ENCODE results near the gene S100B. TPM values are rescaled to one million over a fixed set of nuclear protein-coding genes. Genes with fewer than 3 reads are reported as not detected.

Gene S100B
- total and polyA plus RNA-seq, 2 donors (not counting 1 experiment from before 2014, with no cell fraction given): 0.24 TPM; not detected in 1

DNA sequence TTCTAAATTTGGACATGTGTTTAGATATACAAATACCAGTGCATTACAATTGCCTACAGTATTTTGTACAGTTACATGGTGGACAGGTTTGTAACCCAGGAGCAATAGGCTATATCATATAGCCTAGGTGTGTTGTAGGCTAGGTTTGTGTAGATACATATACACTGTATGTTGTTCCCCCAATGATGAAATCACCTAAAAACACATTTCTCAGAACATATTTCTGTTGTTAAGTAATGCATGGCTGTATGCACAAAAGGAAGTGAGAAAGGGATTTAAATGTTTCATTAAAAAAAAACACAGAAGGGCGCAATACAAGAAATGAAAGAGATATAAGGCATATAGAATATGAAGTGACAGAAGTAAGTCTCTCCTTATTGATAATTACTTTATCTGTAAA lies 32.0 kb downstream of the S100B start:
- Histone ChIP-seq H3K36me3 (replicated peaks in 1 of 2; ENCODE audit: control extremely low read depth in 1 of 2, control insufficient read depth in 1 of 2, extremely low read depth in 1 of 2, insufficient read depth in 2 of 2, low read length in 1 of 2) (peaks cover 5 to 8% of the 10 kb centered on the region in 2 experiments), H3K9ac (ENCODE audit: low read length) (no peak overlapping the region), H3K79me2 (ENCODE audit: control insufficient read depth, insufficient read depth, low read length) (no peaks in the 10 kb centered on the region), H3K27ac (ENCODE audit: low read length in 2 of 2) (no peak overlapping the region), H3K4me2 (replicated peaks; ENCODE audit: low read depth, low read length, poor library complexity, severe bottlenecking) (peak overlapping the region; percentile 10), H3K9me3 (ENCODE audit: control extremely low read depth in 1 of 3, control insufficient read depth in 2 of 3, insufficient read depth in 1 of 3, low read length in 2 of 3) (peaks cover 2 to 7% (median 4%) of the 10 kb centered on the region in 3 donors), H2AFZ (ENCODE audit: insufficient read depth, low read depth, low read length, poor library complexity, severe bottlenecking) (no peak overlapping the region), H3K4me1 (ENCODE audit: control insufficient read depth in 2 of 2, insufficient read depth in 2 of 2, low read length in 2 of 2) (peaks cover 0 to 4% of the 10 kb centered on the region in 2 donors), H4K20me1 (ENCODE audit: control insufficient read depth, insufficient read depth, low read length, poor library complexity, severe bottlenecking) (no peaks in the 10 kb centered on the region), H3K4me3 (ENCODE audit: control extremely low read depth in 1 of 5, extremely low read depth in 1 of 5, insufficient read depth in 1 of 5, low read depth in 2 of 5, low read length in 4 of 5) (peak overlapping the region in 1 of 5 experiments; percentile 10), H3K27me3 (replicated peaks in 1 of 4; ENCODE audit: control extremely low read depth in 1 of 4, control insufficient read depth in 3 of 4, insufficient read depth in 4 of 4, low read length in 3 of 4) (no peaks in the 10 kb centered on the region)
- intact Hi-C loops (cut with micrococcal nuclease): no loop called here
- Mint-ChIP-seq H3K27ac (no peak overlapping the region), H3K27me3 (no peaks in the 10 kb centered on the region), H3K4me3 (no peak overlapping the region), H3K9me3 (ENCODE audit: insufficient read depth) (peaks cover 16% of the 10 kb centered on the region), H3K4me1 (peaks cover 13% of the 10 kb centered on the region)
- CTCF ChIA-PET: no interaction called here
- no peak for DNase-seq
- no peak for TF ChIP-seq EZH2 (IDR thresholded peaks at IDR 0.05; ENCODE audit: borderline replicate concordance, insufficient read depth, low read depth, low read length, poor library complexity, severe bottlenecking)
- TF ChIP-seq, protein P1, sequence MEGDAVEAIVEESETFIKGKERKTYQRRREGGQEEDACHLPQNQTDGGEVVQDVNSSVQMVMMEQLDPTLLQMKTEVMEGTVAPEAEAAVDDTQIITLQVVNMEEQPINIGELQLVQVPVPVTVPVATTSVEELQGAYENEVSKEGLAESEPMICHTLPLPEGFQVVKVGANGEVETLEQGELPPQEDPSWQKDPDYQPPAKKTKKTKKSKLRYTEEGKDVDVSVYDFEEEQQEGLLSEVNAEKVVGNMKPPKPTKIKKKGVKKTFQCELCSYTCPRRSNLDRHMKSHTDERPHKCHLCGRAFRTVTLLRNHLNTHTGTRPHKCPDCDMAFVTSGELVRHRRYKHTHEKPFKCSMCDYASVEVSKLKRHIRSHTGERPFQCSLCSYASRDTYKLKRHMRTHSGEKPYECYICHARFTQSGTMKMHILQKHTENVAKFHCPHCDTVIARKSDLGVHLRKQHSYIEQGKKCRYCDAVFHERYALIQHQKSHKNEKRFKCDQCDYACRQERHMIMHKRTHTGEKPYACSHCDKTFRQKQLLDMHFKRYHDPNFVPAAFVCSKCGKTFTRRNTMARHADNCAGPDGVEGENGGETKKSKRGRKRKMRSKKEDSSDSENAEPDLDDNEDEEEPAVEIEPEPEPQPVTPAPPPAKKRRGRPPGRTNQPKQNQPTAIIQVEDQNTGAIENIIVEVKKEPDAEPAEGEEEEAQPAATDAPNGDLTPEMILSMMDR (IDR thresholded peaks at IDR 0.05): no peak
- ATAC-seq (ENCODE audit: low read depth): no peak
- POLR2A ChIA-PET: no interaction called here
- WGBS (ENCODE audit: insufficient coverage): no CpG with 5 or more reads among the region's 1 CpG

DNA sequence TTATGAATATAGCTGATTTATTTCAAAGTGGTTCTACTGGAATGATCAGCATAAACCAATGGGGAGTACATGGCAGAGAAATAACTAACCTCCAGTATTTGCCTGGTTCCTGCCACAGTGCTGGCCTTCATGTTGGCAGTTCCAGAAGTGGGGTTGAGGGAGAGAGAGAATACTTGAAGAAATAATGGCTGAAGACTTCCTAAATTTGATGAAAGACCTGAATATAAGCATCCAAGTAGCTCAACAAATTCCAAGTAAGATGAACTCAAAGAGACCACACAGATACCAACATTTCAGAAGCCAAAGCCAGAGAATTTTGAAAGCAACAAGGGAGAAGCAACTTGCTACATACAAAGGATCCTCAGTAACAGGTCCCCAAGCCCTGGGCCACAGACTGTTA lies 34.3 kb downstream of the S100B start:
- H3K9me3 Mint-ChIP-seq (ENCODE audit: insufficient read depth): peaks cover 11% of the 10 kb centered on the region
- Histone ChIP-seq H3K79me2 (ENCODE audit: control insufficient read depth, insufficient read depth, low read length) (no peaks in the 10 kb centered on the region), H3K4me2 (replicated peaks; ENCODE audit: low read depth, low read length, poor library complexity, severe bottlenecking) (no peak overlapping the region), H2AFZ (ENCODE audit: insufficient read depth, low read depth, low read length, poor library complexity, severe bottlenecking) (no peak overlapping the region), H4K20me1 (ENCODE audit: control insufficient read depth, insufficient read depth, low read length, poor library complexity, severe bottlenecking) (no peaks in the 10 kb centered on the region), H3K9me3 (ENCODE audit: control extremely low read depth in 1 of 3, control insufficient read depth in 2 of 3, insufficient read depth in 1 of 3, low read length in 2 of 3) (peaks cover 2 to 7% (median 4%) of the 10 kb centered on the region in 3 donors), H3K27me3 (replicated peaks in 1 of 4; ENCODE audit: control extremely low read depth in 1 of 4, control insufficient read depth in 3 of 4, insufficient read depth in 4 of 4, low read length in 3 of 4) (no peaks in the 10 kb centered on the region), H3K4me1 (ENCODE audit: control insufficient read depth in 2 of 2, insufficient read depth in 2 of 2, low read length in 2 of 2) (peaks cover 0 to 4% of the 10 kb centered on the region in 2 donors), H3K4me3 (ENCODE audit: control extremely low read depth in 1 of 5, extremely low read depth in 1 of 5, insufficient read depth in 1 of 5, low read depth in 2 of 5, low read length in 4 of 5) (no peak overlapping the region), H3K36me3 (replicated peaks in 1 of 2; ENCODE audit: control extremely low read depth in 1 of 2, control insufficient read depth in 1 of 2, extremely low read depth in 1 of 2, insufficient read depth in 2 of 2, low read length in 1 of 2) (peaks cover 5 to 27% of the 10 kb centered on the region in 2 experiments), H3K27ac (ENCODE audit: low read length in 2 of 2) (no peak overlapping the region), H3K9ac (ENCODE audit: low read length) (no peak overlapping the region)
- H3K4me1 Mint-ChIP-seq: peaks cover 13% of the 10 kb centered on the region
- no peaks in the 10 kb centered on the region for H3K27me3 Mint-ChIP-seq
- TF ChIP-seq, protein P1 (IDR thresholded peaks at IDR 0.05): no peak
- no peak for TF ChIP-seq EZH2 (IDR thresholded peaks at IDR 0.05; ENCODE audit: borderline replicate concordance, insufficient read depth, low read depth, low read length, poor library complexity, severe bottlenecking)
- H3K4me3 Mint-ChIP-seq: no peak overlapping the region
- ChIA-PET CTCF (no interaction called here), POLR2A (no interaction called here)
- intact Hi-C loops (cut with micrococcal nuclease): no loop called here
- no peak overlapping the region for H3K27ac Mint-ChIP-seq
- ATAC-seq (ENCODE audit: low read depth): no peak
- DNase-seq: no peak

All from B cell (primary cell).